H1 (cell line): ENCODE data around the gene MTAP. TPM values are rescaled to one million over a fixed set of nuclear protein-coding genes. Genes with fewer than 3 reads are reported as not detected.

ENCODE experiments used
- EP300 ChIP-seq, 2 experiments: IDR thresholded peaks; 1 replicate in 1 of 2; 2 replicates in 1 of 2; pipeline ENCODE4 v1.6.1; 2011 to 2012; ENCODE audit warnings: low read depth in 2 of 2, low read length in 2 of 2, mild to moderate bottlenecking in 2 of 2, borderline replicate concordance in 1 of 2, inconsistent platforms in 1 of 2, moderate library complexity in 1 of 2
- SAP30 ChIP-seq: fragments of 300-600 bp; sonication (generic); IDR thresholded peaks from 2 replicates; pipeline ENCODE4 v1.7.1; 2012; ENCODE audit warnings: low read length, moderate library complexity, mild to moderate bottlenecking, inconsistent platforms; ENCODE audit not compliant: insufficient read depth, insufficient replicate concordance
- polyA plus RNA-seq, 7 experiments: library from polyadenylated mRNA; depleted of rRNA in 3 of 7; stranded (reverse) in 5 of 7; unstranded in 2 of 7; fragments of >200 nt in 5 of 7; fragments of 200-250 nt in 2 of 7; gene quantifications; 1 replicate in 5 of 7; 2 replicates in 1 of 7; 4 replicates in 1 of 7; pipeline versions ENCODE4 v1.2.1 to v1.2.3, GENCODE V29; 2011 to 2013; ENCODE audit warnings: missing spikeins in 2 of 7, mixed read lengths in 2 of 7
- total RNA-seq: library from RNA; stranded (reverse); fragmentation: NEBNext Ultra II Directional; extraction: Animal tissue kit (Norgen Biotek cat#: 25700); gene quantifications from 2 replicates; pipeline ENCODE4 v1.2.1, GENCODE V29; 2021

Gene MTAP
- total and polyA plus RNA-seq, 2 of the 8 experiments (the other 6 are each of a cell fraction or from before 2014, with no cell fraction given), result 16.4 to 100 TPM

- TF ChIP-seq EP300 (IDR thresholded peaks at IDR 0.05; ENCODE audit: borderline replicate concordance in 1 of 2, low read depth in 2 of 2, low read length in 2 of 2), result no peak
- no peak for TF ChIP-seq SAP30
Measured at GRCh38 chr9:21906213-21906612, 103.8 kb downstream of the MTAP start (continued).
